Gastroesophageal sphincter (tissue), 3 donors: Measurements from ENCODE around the gene CLDN20.

Source experiments
- CTCF ChIP-seq, 4 experiments: fragments of 200-600 bp in 2 of 4; fragments of 450-650 bp in 2 of 4; sonication (generic) in 1 of 4; IDR thresholded peaks; one replicate each; pipeline ENCODE4 v1.5.1; 2017 to 2019; ENCODE audit warnings: antibody characterized with exemption in 4 of 4, mild to moderate bottlenecking in 2 of 4, moderate library complexity in 2 of 4
- POLR2A ChIP-seq, 2 donors: fragments of 450-650 bp; IDR thresholded peaks; one replicate each; pipeline ENCODE4 v1.6.1; 2017; ENCODE audit warnings: antibody characterized with exemption in 2 of 2, mild to moderate bottlenecking in 2 of 2, moderate library complexity in 1 of 2
- POLR2AphosphoS5 ChIP-seq: sonication (generic); formaldehyde crosslinking; IDR thresholded peaks from one replicate; pipeline ENCODE4 v1.6.1; 2017; ENCODE audit warnings: antibody characterized with exemption

- no peak for TF ChIP-seq CTCF (IDR thresholded peaks at IDR 0.05)
- no peak for TF ChIP-seq POLR2AphosphoS5
- no peak for TF ChIP-seq POLR2A (IDR thresholded peaks at IDR 0.05)
These were observed 39.6 kb downstream of the CLDN20 start for GRCh38 chr6:155303361-155303870.
